ENCODE measurements around the gene RXFP2. TPM values are rescaled to one million over a fixed set of nuclear protein-coding genes. Genes with fewer than 3 reads are reported as not detected.

The RXFP2 gene
- total RNA-seq, 1 donor from 2014 or later: not detected

GRCh38 chr13:31717583-31717982 is 21.7 kb upstream of the RXFP2 start:
- Histone ChIP-seq H3K27me3 (no peaks in the 10 kb centered on the region), H3K4me1 (no peaks in the 10 kb centered on the region), H3K4me3 (no peak overlapping the region), H3K9me3 (no peaks in the 10 kb centered on the region), H3K36me3 (no peaks in the 10 kb centered on the region), H3K27ac (no peak overlapping the region)
- intact Hi-C loops (cut with DNase I): no loop called here
- no peak for DNase-seq (ENCODE audit: low spot score in 2 of 2)
- TF ChIP-seq CTCF (IDR thresholded peaks at IDR 0.05): no peak

DNA sequence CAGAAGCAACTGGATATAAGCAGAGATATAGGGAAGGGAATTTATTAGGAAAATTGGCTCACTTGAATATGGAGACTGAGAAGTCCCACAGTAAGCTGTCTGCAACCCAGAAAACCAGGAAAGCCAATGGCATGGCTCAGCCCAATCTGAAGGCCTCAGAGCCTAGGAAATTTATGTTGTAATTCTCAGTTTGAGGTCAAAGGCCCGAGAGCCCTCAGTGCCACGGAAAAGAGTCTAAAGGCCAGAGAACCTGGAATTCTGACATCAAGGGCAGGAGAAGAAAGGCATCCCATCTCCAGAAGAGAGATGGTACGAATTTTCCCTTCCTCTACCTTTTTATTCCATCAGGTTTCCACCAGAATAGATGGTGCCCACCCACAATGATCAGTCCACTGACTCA is 20.1 kb upstream of the RXFP2 start:
- no peak overlapping the region for H3K4me3 ChIP-seq
- H3K9me3 ChIP-seq: no peaks in the 10 kb centered on the region
- no peak for TF ChIP-seq CTCF (IDR thresholded peaks at IDR 0.05)
- H3K27me3 ChIP-seq: no peaks in the 10 kb centered on the region
- H3K27ac ChIP-seq: no peak overlapping the region
- no peaks in the 10 kb centered on the region for H3K4me1 ChIP-seq
- intact Hi-C loops (cut with DNase I): no loop called here
- H3K36me3 ChIP-seq: no peaks in the 10 kb centered on the region
- DNase-seq (ENCODE audit: low spot score in 2 of 2): no peak

GRCh38 chr13:31722673-31723072 is 16.7 kb upstream of the RXFP2 start:
- no peak for DNase-seq (ENCODE audit: low spot score in 2 of 2)
- no peaks in the 10 kb centered on the region for H3K9me3 ChIP-seq
- no peak overlapping the region for H3K4me3 ChIP-seq
- no peak overlapping the region for H3K27ac ChIP-seq
- intact Hi-C loops (cut with DNase I): no loop called here
- H3K36me3 ChIP-seq: no peaks in the 10 kb centered on the region
- H3K27me3 ChIP-seq: no peaks in the 10 kb centered on the region
- TF ChIP-seq CTCF (IDR thresholded peaks at IDR 0.05): no peak
- no peaks in the 10 kb centered on the region for H3K4me1 ChIP-seq

GRCh38 chr13:31725841-31726240 is 13.5 kb upstream of the RXFP2 start:
- TF ChIP-seq CTCF (IDR thresholded peaks at IDR 0.05): no peak
- intact Hi-C loops (cut with DNase I): no loop called here
- H3K36me3 ChIP-seq: no peaks in the 10 kb centered on the region
- no peaks in the 10 kb centered on the region for H3K4me1 ChIP-seq
- no peak overlapping the region for H3K4me3 ChIP-seq
- no peaks in the 10 kb centered on the region for H3K9me3 ChIP-seq
- no peak overlapping the region for H3K27ac ChIP-seq
- H3K27me3 ChIP-seq: no peaks in the 10 kb centered on the region
- DNase-seq (ENCODE audit: low spot score in 2 of 2): no peak

- no peak for DNase-seq (ENCODE audit: low spot score in 2 of 2)
- H3K9me3 ChIP-seq: no peaks in the 10 kb centered on the region
- no peaks in the 10 kb centered on the region for H3K36me3 ChIP-seq
- H3K4me3 ChIP-seq: no peak overlapping the region
- intact Hi-C loops (cut with DNase I): no loop called here
- H3K27ac ChIP-seq: no peak overlapping the region
- no peaks in the 10 kb centered on the region for H3K27me3 ChIP-seq
- TF ChIP-seq CTCF (IDR thresholded peaks at IDR 0.05): no peak
- H3K4me1 ChIP-seq: no peaks in the 10 kb centered on the region
Observed at GRCh38 chr13:31731921-31732320, 7.4 kb upstream of the RXFP2 start.

DNA sequence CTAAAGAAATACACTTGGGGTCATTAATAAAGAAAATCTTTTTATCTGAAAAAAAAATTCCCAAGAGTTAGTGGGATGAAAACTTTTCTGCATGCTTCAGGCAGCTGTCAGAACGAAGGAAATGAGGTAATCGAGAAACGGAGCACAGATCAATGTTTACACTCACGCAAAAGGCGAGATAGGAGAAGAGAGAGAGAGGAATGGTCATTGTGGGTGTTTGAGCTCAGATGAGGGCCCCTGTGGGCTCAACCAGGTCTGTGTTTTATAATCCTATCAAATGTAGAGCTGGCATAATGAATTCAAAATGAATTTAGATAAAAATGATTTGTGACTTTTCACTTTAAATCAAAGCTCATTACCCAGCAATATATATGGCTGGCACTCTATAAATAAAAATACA is 6.3 kb upstream of the RXFP2 start:
- no peak overlapping the region for H3K27ac ChIP-seq
- intact Hi-C loops (cut with DNase I): no loop called here
- peak overlapping the region in 1 of 2 donors; percentile 41 for H3K4me3 ChIP-seq

More for the DNA sequence above, 6.3 kb upstream of the RXFP2 start:
- no peaks in the 10 kb centered on the region for H3K36me3 ChIP-seq
- no peak for DNase-seq (ENCODE audit: low spot score in 2 of 2)
- no peak for TF ChIP-seq CTCF (IDR thresholded peaks at IDR 0.05)
- no peaks in the 10 kb centered on the region for H3K4me1 ChIP-seq
- H3K27me3 ChIP-seq: no peaks in the 10 kb centered on the region
- H3K9me3 ChIP-seq: no peaks in the 10 kb centered on the region

All from ascending aorta (tissue), 2 donors.